HG02623 (cell line): Measurements from ENCODE around the gene HMX2.
"Not testable (repeated sequence)": the region's sequence is repeated elsewhere in the genome, so short reads cannot be mapped to it uniquely, and the experiment has no call there.

Source experiments
- ATAC-seq: cut with Tn5 transposase; IDR thresholded peaks from one replicate; pipeline ENCODE4 v1.9.1; 2021; ENCODE audit warnings: moderate library complexity; ENCODE audit not compliant: unreplicated experiment

Gene HMX2

GRCh38 chr10:123150271-123150985 is 2.5 kb downstream of the HMX2 start:
- ATAC-seq: no peak

- ATAC-seq: no peak
Measured at GRCh38 chr10:123150986-123151736, 3.2 kb downstream of the HMX2 start.

- ATAC-seq: no peak
Measured at GRCh38 chr10:123151737-123152135, 3.8 kb downstream of the HMX2 start.

GRCh38 chr10:123153486-123154091 is 5.7 kb downstream of the HMX2 start:
- ATAC-seq: no peak

GRCh38 chr10:123154092-123154710 is 6.3 kb downstream of the HMX2 start, which contains the start of gene BUB3:
TSS of gene BUB3 (plus strand) at chr10:123154402. CDS start at chr10:123154918, 516 bp downstream.
- peak; percentile 92 for ATAC-seq

- ATAC-seq: peak; percentile 30
Measured at GRCh38 chr10:123154711-123155505, 7.0 kb downstream of the HMX2 start.

GRCh38 chr10:123156078-123156477 is 8.1 kb downstream of the HMX2 start:
- ATAC-seq: no peak

GRCh38 chr10:123157210-123157609 is 9.3 kb downstream of the HMX2 start:
- ATAC-seq: no peak

- ATAC-seq: no peak
Measured at GRCh38 chr10:123158682-123159081, 10.7 kb downstream of the HMX2 start.

GRCh38 chr10:123160311-123160980 is 12.5 kb downstream of the HMX2 start:
- no peak for ATAC-seq

GRCh38 chr10:123164319-123164718 is 16.4 kb downstream of the HMX2 start:
- no peak for ATAC-seq

- no peak for ATAC-seq
Measured at GRCh38 chr10:123165445-123166072, 17.6 kb downstream of the HMX2 start.

- no peak for ATAC-seq
Measured at GRCh38 chr10:123166618-123167017, 18.7 kb downstream of the HMX2 start.

- ATAC-seq: no peak
Measured at GRCh38 chr10:123170961-123171360, 23.0 kb downstream of the HMX2 start.

GRCh38 chr10:123171616-123172015 is 23.7 kb downstream of the HMX2 start:
- not testable (repeated sequence) for ATAC-seq

GRCh38 chr10:123175389-123176387 is 27.8 kb downstream of the HMX2 start:
- ATAC-seq: no peak

GRCh38 chr10:123178390-123178789 is 30.5 kb downstream of the HMX2 start:
- not testable (repeated sequence) for ATAC-seq
